Epithelial cell of esophagus (primary cell): ENCODE results near the gene EVC.
A peak's percentile ranks its signal among the peaks of the same experiment; 100 is the strongest.

ENCODE experiments used
- DNase-seq: peaks from one replicate; pipeline ENCODE4 v3.0.0; 2010; ENCODE audit warnings: low read depth
- H3K4me3 ChIP-seq: 2 replicates; pipeline ENCODE4 v1.5.1; 2011; ENCODE audit warnings: mild to moderate bottlenecking, low read length, control low read depth
- TF ChIP-seq, protein P1 (sequence below): IDR thresholded peaks from 2 replicates; pipeline ENCODE4 v1.5.1; 2011; ENCODE audit warnings: low read depth, mild to moderate bottlenecking, low read length, control low read depth, inconsistent platforms; ENCODE audit not compliant: insufficient read depth; ENCODE audit errors: missing control alignments

Gene EVC

GRCh38 chr4:5750052-5750945 lies 39.3 kb downstream of the EVC start:
- TF ChIP-seq, protein P1, sequence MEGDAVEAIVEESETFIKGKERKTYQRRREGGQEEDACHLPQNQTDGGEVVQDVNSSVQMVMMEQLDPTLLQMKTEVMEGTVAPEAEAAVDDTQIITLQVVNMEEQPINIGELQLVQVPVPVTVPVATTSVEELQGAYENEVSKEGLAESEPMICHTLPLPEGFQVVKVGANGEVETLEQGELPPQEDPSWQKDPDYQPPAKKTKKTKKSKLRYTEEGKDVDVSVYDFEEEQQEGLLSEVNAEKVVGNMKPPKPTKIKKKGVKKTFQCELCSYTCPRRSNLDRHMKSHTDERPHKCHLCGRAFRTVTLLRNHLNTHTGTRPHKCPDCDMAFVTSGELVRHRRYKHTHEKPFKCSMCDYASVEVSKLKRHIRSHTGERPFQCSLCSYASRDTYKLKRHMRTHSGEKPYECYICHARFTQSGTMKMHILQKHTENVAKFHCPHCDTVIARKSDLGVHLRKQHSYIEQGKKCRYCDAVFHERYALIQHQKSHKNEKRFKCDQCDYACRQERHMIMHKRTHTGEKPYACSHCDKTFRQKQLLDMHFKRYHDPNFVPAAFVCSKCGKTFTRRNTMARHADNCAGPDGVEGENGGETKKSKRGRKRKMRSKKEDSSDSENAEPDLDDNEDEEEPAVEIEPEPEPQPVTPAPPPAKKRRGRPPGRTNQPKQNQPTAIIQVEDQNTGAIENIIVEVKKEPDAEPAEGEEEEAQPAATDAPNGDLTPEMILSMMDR: no peak
- peak; percentile 55 for DNase-seq
- no peak overlapping the region for H3K4me3 ChIP-seq

GRCh38 chr4:5750946-5751665 lies 40.1 kb downstream of the EVC start:
- DNase-seq: peak; percentile 59
- H3K4me3 ChIP-seq: no peak overlapping the region
- TF ChIP-seq, protein P1: no peak

DNA sequence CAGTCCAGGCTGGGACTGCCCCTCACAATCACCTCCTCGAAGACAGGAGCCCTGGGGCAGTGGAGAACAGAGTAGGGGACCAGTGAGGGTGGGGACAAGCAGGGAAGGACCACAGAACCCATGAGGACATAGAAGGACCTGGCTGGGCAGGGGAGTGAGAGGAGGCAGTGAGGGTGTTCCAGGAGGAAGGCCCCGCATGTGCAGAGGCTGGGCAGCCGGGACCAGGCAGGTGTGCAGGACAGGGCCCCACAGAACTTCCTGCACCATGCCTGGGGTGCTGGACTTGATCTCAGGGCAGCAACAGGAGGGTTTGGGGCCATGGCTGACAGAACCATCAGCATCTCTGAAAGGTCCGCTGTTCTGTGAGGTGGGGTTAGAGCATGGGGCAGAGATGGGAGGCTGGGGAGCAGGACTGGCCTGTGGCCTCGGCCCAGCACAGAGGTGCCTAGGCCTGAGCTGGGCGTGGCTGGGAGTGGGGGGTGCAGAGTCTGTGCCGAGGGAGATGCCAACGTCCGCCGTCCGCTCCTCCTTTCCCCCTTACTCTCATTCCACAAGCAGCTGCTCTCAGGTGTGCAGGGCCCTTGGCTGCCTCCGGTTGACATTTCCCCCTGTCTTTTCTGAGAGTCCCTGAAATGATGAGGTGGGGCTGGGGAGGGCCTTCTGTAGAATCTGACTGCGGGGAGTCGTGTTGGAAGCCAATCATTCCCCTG lies 40.8 kb downstream of the EVC start:
- TF ChIP-seq, protein P1: no peak
- DNase-seq: no peak
- no peak overlapping the region for H3K4me3 ChIP-seq

DNA sequence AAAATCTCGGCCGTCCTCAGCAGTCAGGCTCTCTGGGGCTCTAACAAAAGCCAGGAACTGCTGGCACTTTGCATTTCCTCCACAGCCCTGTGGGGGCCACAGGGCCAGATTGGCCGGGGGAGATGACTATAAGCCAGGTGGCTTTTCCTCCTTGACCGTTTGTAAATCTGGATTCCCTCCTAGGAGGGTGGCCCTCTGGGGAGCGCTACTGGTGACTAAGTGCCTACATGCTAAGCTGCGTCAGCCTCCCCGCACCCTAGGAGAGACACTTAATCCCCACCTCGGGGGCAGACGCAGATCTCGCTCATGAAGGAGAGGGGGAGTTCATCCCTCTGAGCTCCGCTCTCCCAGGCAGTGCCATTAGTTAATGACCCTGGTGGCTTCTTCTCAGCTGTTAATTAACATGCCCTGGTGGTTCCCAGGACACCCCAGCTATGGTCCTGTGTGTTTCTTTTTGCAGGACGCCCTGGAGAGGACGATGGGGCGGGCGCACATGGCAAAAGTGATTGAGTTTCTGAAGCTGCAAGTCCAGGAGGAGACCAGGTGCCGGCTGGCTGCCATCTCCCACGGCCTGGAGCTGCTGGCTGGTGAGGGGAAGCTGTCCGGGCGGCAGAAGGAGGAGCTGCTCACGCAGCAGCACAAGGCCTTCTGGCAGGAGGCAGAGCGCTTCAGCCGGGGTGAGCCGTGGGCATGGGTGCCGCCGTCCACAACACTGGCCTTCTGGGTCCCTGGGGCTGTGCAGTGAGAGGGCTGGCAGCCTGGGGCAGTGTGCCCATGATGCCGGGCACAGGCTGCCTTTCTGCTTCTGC lies 41.6 kb downstream of the EVC start:
- H3K4me3 ChIP-seq: no peak overlapping the region
- peak; percentile 23 for DNase-seq
- TF ChIP-seq, protein P1: no peak

DNA sequence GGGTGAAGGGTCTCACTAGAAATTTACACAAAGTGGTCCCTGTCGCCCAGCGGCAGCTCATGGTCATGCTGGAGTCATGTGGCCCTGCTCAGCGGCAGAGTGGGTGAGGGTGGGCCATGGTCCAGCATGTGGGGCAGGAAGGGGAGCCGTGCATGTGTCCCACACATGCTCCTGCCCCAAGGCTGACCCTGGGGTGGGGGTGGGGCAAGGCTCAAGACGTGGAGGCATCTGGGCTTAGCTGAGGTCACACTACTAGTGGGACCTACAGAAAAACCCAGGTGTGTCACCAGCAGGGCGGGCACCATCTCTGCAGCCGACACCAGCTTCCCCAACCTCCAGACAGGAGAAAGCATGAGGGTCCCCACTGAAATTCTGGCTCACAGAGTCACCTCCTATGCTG lies 42.4 kb downstream of the EVC start:
- no peak overlapping the region for H3K4me3 ChIP-seq
- TF ChIP-seq, protein P1: no peak
- no peak for DNase-seq

GRCh38 chr4:5753766-5754528 lies 42.9 kb downstream of the EVC start:
- DNase-seq: peak; percentile 96
- H3K4me3 ChIP-seq: no peak overlapping the region
- TF ChIP-seq, protein P1: no peak
